Measurements from ENCODE around the gene GALC.
"Not testable (repeated sequence)": the region's sequence is repeated elsewhere in the genome, so short reads cannot be mapped to it uniquely, and the experiment has no call there.

The GALC gene

GRCh38 chr14:87992718-87993628 lies at the start of gene GALC:
GALC (minus strand) TSS chr14:87993182; CDS start chr14:87993164, 18 bp downstream.
- peak; percentile 71 to 74 for DNase-seq (ENCODE audit: low read depth in 2 of 2)

- DNase-seq (ENCODE audit: low read depth in 2 of 2) = no peak
Measured at GRCh38 chr14:88040146-88040545, 47.2 kb upstream of the GALC start.

- DNase-seq (ENCODE audit: low read depth in 2 of 2) = no peak
Measured at GRCh38 chr14:88039197-88039596, 46.2 kb upstream of the GALC start.

GRCh38 chr14:88037325-88037724 lies 44.3 kb upstream of the GALC start:
- DNase-seq (ENCODE audit: low read depth in 2 of 2) = no peak

- DNase-seq (ENCODE audit: low read depth in 2 of 2) = no peak
Measured at GRCh38 chr14:88036422-88036821, 43.4 kb upstream of the GALC start.

- no peak for DNase-seq (ENCODE audit: low read depth in 2 of 2)
Measured at GRCh38 chr14:88034076-88034475, 41.1 kb upstream of the GALC start.

- no peak for DNase-seq (ENCODE audit: low read depth in 2 of 2)
Measured at GRCh38 chr14:88032373-88032772, 39.4 kb upstream of the GALC start.

- DNase-seq (ENCODE audit: low read depth in 2 of 2) = no peak
Measured at GRCh38 chr14:88030892-88031291, 37.9 kb upstream of the GALC start.

GRCh38 chr14:88030079-88030478 lies 37.1 kb upstream of the GALC start:
- no peak for DNase-seq (ENCODE audit: low read depth in 2 of 2)

GRCh38 chr14:88029500-88029899 lies 36.5 kb upstream of the GALC start:
- no peak for DNase-seq (ENCODE audit: low read depth in 2 of 2)

GRCh38 chr14:88026890-88027289 lies 33.9 kb upstream of the GALC start:
- no peak for DNase-seq (ENCODE audit: low read depth in 2 of 2)

GRCh38 chr14:88025313-88025712 lies 32.3 kb upstream of the GALC start:
- DNase-seq (ENCODE audit: low read depth in 2 of 2) = no peak

- not testable (repeated sequence) for DNase-seq (ENCODE audit: low read depth in 2 of 2)
Measured at GRCh38 chr14:88024252-88025086, 31.5 kb upstream of the GALC start.

GRCh38 chr14:88023658-88024187 lies 30.7 kb upstream of the GALC start:
- no peak for DNase-seq (ENCODE audit: low read depth in 2 of 2)

GRCh38 chr14:88017535-88017934 lies 24.6 kb upstream of the GALC start:
- DNase-seq (ENCODE audit: low read depth in 2 of 2) = no peak

- no peak for DNase-seq (ENCODE audit: low read depth in 2 of 2)
Measured at GRCh38 chr14:88016768-88017167, 23.8 kb upstream of the GALC start.

GRCh38 chr14:88013750-88014349 lies 20.9 kb upstream of the GALC start:
- peak; percentile 24 to 25 for DNase-seq (ENCODE audit: low read depth in 2 of 2)

- DNase-seq (ENCODE audit: low read depth in 2 of 2) = no peak
Measured at GRCh38 chr14:88012495-88012894, 19.5 kb upstream of the GALC start.

- DNase-seq (ENCODE audit: low read depth in 2 of 2) = no peak
Measured at GRCh38 chr14:88010331-88010730, 17.3 kb upstream of the GALC start.

- no peak for DNase-seq (ENCODE audit: low read depth in 2 of 2)
Measured at GRCh38 chr14:88009486-88009885, 16.5 kb upstream of the GALC start.

GRCh38 chr14:88008039-88008742 lies 15.2 kb upstream of the GALC start:
- no peak for DNase-seq (ENCODE audit: low read depth in 2 of 2)

Data from fibroblast of skin of left biceps (primary cell).